ENCODE results near the gene KCNH8. TPM values are rescaled to one million over a fixed set of nuclear protein-coding genes. Genes with fewer than 3 reads are reported as not detected.

The KCNH8 gene
- total RNA-seq, 1 donor, result not detected

GRCh38 chr3:19273091-19273490 is 124.8 kb downstream of the KCNH8 start:
- DNase-seq (ENCODE audit: low read depth), result no peak
- TF ChIP-seq CTCF (IDR thresholded peaks at IDR 0.05; ENCODE audit: insufficient read depth, low read depth, low read length), result no peak
- H3K4me3 ChIP-seq (ENCODE audit: low read depth, low read length), result no peak overlapping the region

- no peak for TF ChIP-seq CTCF (IDR thresholded peaks at IDR 0.05; ENCODE audit: insufficient read depth, low read depth, low read length)
- H3K4me3 ChIP-seq (ENCODE audit: low read depth, low read length), result no peak overlapping the region
Observed at GRCh38 chr3:19274576-19274975, 126.3 kb downstream of the KCNH8 start.

GRCh38 chr3:19284974-19285373 is 136.7 kb downstream of the KCNH8 start:
- DNase-seq (ENCODE audit: low read depth), result no peak
- no peak for TF ChIP-seq CTCF (IDR thresholded peaks at IDR 0.05; ENCODE audit: insufficient read depth, low read depth, low read length)
- H3K4me3 ChIP-seq (ENCODE audit: low read depth, low read length), result no peak overlapping the region

More at GRCh38 chr3:19274576-19274975, 126.3 kb downstream of the KCNH8 start:
- DNase-seq (ENCODE audit: low read depth), result no peak

- TF ChIP-seq CTCF (IDR thresholded peaks at IDR 0.05; ENCODE audit: insufficient read depth, low read depth, low read length), result no peak
- no peak for DNase-seq (ENCODE audit: low read depth)
- H3K4me3 ChIP-seq (ENCODE audit: low read depth, low read length), result no peak overlapping the region
Observed at GRCh38 chr3:19293295-19293694, 145.0 kb downstream of the KCNH8 start.

- no peak for DNase-seq (ENCODE audit: low read depth)
- no peak overlapping the region for H3K4me3 ChIP-seq (ENCODE audit: low read depth, low read length)
- no peak for TF ChIP-seq CTCF (IDR thresholded peaks at IDR 0.05; ENCODE audit: insufficient read depth, low read depth, low read length)
Observed at GRCh38 chr3:19295208-19295607, 146.9 kb downstream of the KCNH8 start.

GRCh38 chr3:19331931-19332330 is 183.6 kb downstream of the KCNH8 start:
- TF ChIP-seq CTCF (IDR thresholded peaks at IDR 0.05; ENCODE audit: insufficient read depth, low read depth, low read length), result no peak
- no peak for DNase-seq (ENCODE audit: low read depth)
- no peak overlapping the region for H3K4me3 ChIP-seq (ENCODE audit: low read depth, low read length)

- H3K4me3 ChIP-seq (ENCODE audit: low read depth, low read length), result no peak overlapping the region
- TF ChIP-seq CTCF (IDR thresholded peaks at IDR 0.05; ENCODE audit: insufficient read depth, low read depth, low read length), result no peak
- DNase-seq (ENCODE audit: low read depth), result no peak
Observed at GRCh38 chr3:19334120-19334519, 185.8 kb downstream of the KCNH8 start.

Data from fibroblast of villous mesenchyme (primary cell).